HepG2 (cell line): ENCODE data around the gene CES2. TPM values are rescaled to one million over a fixed set of nuclear protein-coding genes. Genes with fewer than 3 reads are reported as not detected.

Experiments
- BCL6 ChIP-seq: IDR thresholded peaks from 2 replicates; pipeline ENCODE4 v1.6.1; 2016; ENCODE audit warnings: missing genetic modification reagents, missing compliant biosample characterization
- FLYWCH1 ChIP-seq: sonication (generic); formaldehyde crosslinking; IDR thresholded peaks from 2 replicates; pipeline ENCODE4 v1.8.1; 2023; ENCODE audit warnings: mild to moderate bottlenecking, missing genetic modification reagents
- HDAC1 ChIP-seq: sonication (generic); formaldehyde crosslinking; IDR thresholded peaks from 2 replicates; pipeline ENCODE4 v1.5.1; 2020; ENCODE audit warnings: mild to moderate bottlenecking, missing genetic modification reagents
- HNF4A ChIP-seq: sonication (generic); formaldehyde crosslinking; IDR thresholded peaks from 2 replicates; pipeline ENCODE4 v1.4.0; 2020; ENCODE audit warnings: missing genetic modification reagents
- KLF12 ChIP-seq: sonication (generic); formaldehyde crosslinking; IDR thresholded peaks from 2 replicates; pipeline ENCODE4 v1.4.0; 2020; ENCODE audit warnings: missing genetic modification reagents, borderline replicate concordance
- NAIF1 ChIP-seq: sonication (generic); formaldehyde crosslinking; IDR thresholded peaks from 2 replicates; pipeline ENCODE4 v1.5.0; 2020; ENCODE audit warnings: mild to moderate bottlenecking, missing genetic modification reagents, borderline replicate concordance
- NFKBIZ ChIP-seq: IDR thresholded peaks from 2 replicates; pipeline ENCODE4 v1.6.1; 2018; ENCODE audit warnings: missing genetic modification reagents, missing compliant biosample characterization
- RARA ChIP-seq: IDR thresholded peaks from 2 replicates; pipeline ENCODE4 v1.6.1; 2016; ENCODE audit warnings: missing genetic modification reagents, missing compliant biosample characterization
- SOX6 ChIP-seq, 2 experiments: fragments of 450-650 bp in 1 of 2; sonication (generic) in 1 of 2; formaldehyde crosslinking in 1 of 2; IDR thresholded peaks; 2 replicates each; pipeline versions ENCODE4 v1.4.0 to v1.6.1; 2017 to 2020; ENCODE audit warnings: antibody characterized with exemption in 1 of 2, mild to moderate bottlenecking in 1 of 2, missing genetic modification reagents in 1 of 2
- YEATS2 ChIP-seq: sonication (generic); formaldehyde crosslinking; IDR thresholded peaks from 2 replicates; pipeline ENCODE4 v1.4.0; 2020; ENCODE audit warnings: missing genetic modification reagents, borderline replicate concordance
- ZBTB10 ChIP-seq: sonication (generic); formaldehyde crosslinking; IDR thresholded peaks from 2 replicates; pipeline ENCODE4 v1.4.0; 2020; ENCODE audit warnings: missing genetic modification reagents, borderline replicate concordance
- ZFP82 ChIP-seq: sonication (generic); formaldehyde crosslinking; IDR thresholded peaks from 2 replicates; pipeline ENCODE4 v1.5.1; 2020; ENCODE audit warnings: mild to moderate bottlenecking, missing genetic modification reagents, borderline replicate concordance
- ZNF280D ChIP-seq: sonication (generic); formaldehyde crosslinking; IDR thresholded peaks from 2 replicates; pipeline ENCODE4 v1.5.1; 2020; ENCODE audit warnings: mild to moderate bottlenecking, missing genetic modification reagents
- ZNF296 ChIP-seq: sonication (generic); formaldehyde crosslinking; conservative IDR thresholded peaks from 2 replicates; pipeline ENCODE4 v1.5.0; 2020; ENCODE audit warnings: mild to moderate bottlenecking, missing genetic modification reagents
- ZNF367 ChIP-seq: sonication (generic); formaldehyde crosslinking; IDR thresholded peaks from 2 replicates; pipeline ENCODE4 v1.4.0; 2020; ENCODE audit warnings: missing genetic modification reagents, borderline replicate concordance
- ZNF44 ChIP-seq: sonication (generic); formaldehyde crosslinking; IDR thresholded peaks from 2 replicates; pipeline ENCODE4 v1.5.1; 2020; ENCODE audit warnings: mild to moderate bottlenecking, missing genetic modification reagents
- ZNF639 ChIP-seq: conservative IDR thresholded peaks from 2 replicates; pipeline ENCODE4 v1.6.1; 2018; ENCODE audit warnings: missing genetic modification reagents
- ZNF644 ChIP-seq: IDR thresholded peaks from 2 replicates; pipeline ENCODE4 v1.6.1; 2016; ENCODE audit warnings: low read depth
- ZNF678 ChIP-seq: sonication (generic); formaldehyde crosslinking; IDR thresholded peaks from 2 replicates; pipeline ENCODE4 v1.4.0; 2020; ENCODE audit warnings: mild to moderate bottlenecking, missing genetic modification reagents
- ZNF691 ChIP-seq: sonication (generic); formaldehyde crosslinking; IDR thresholded peaks from 2 replicates; pipeline ENCODE4 v1.4.0; 2020; ENCODE audit warnings: missing genetic modification reagents, low read depth, mild to moderate bottlenecking, borderline replicate concordance
- ZNF747 ChIP-seq: sonication (generic); formaldehyde crosslinking; IDR thresholded peaks from 2 replicates; pipeline ENCODE4 v1.8.1; 2023; ENCODE audit warnings: missing genetic modification reagents, mild to moderate bottlenecking, borderline replicate concordance
- ZNF768 ChIP-seq: sonication (generic); formaldehyde crosslinking; IDR thresholded peaks from 2 replicates; pipeline ENCODE4 v1.4.0; 2020; ENCODE audit warnings: missing genetic modification reagents
- polyA plus RNA-seq, 8 experiments: library from polyadenylated mRNA; depleted of rRNA in 3 of 8; stranded (reverse) in 7 of 8; unstranded in 1 of 8; fragments of >200 nt; fragmentation: Illumina TruSeq in 4 of 8; extraction: Trizol in 4 of 8; gene quantifications; 2 replicates each; pipeline versions ENCODE4 v1.2.1 to v1.2.3, GENCODE V29; 2011 to 2016; ENCODE audit warnings: low read depth in 4 of 8, missing spikeins in 1 of 8, mixed read lengths in 1 of 8; ENCODE audit not compliant: insufficient read depth in 1 of 8
- total RNA-seq, 5 experiments: library from RNA; depleted of rRNA; stranded (reverse); fragments of >200 nt; fragmentation: Illumina TruSeq; extraction: Trizol; gene quantifications; 2 replicates each; pipeline ENCODE4 v1.2.3, GENCODE V29; 2016; ENCODE audit warnings: low read depth in 1 of 5

CES2 gene
- total and polyA plus RNA-seq, 2 of the 13 experiments (the other 11 are each of a cell fraction or from before 2014, with no cell fraction given): 50.6 to 63.8 TPM

GRCh38 chr16:66899310-66899944 lies 35.9 kb upstream of the CES2 start (continued):
- TF ChIP-seq ZNF639 (CRISPR knock-in tag) (0 out of 2 replicates have a peak, but pooled peaks have one; percentile 23), ZNF44 (CRISPR knock-in tag) (0 out of 2 replicates have a peak, but pooled peaks have one; percentile 53), ZNF644 (CRISPR knock-in tag) (peak; percentile 55; the same call in 1 of the 2 replicates), ZNF691 (0 out of 2 replicates have a peak, but pooled peaks have one; percentile 41), HDAC1 (CRISPR knock-in tag) (peak; percentile 35; the same call in 1 of the 2 replicates), RARA (CRISPR knock-in tag) (peak; percentile 24; the same call in 1 of the 2 replicates), BCL6 (0 out of 2 replicates have a peak, but pooled peaks have one; percentile 6), ZNF747 (CRISPR knock-in tag) (peak; percentile 38; the same call in 1 of the 2 replicates), NAIF1 (peak; percentile 46; the same call in 1 of the 2 replicates), NFKBIZ (CRISPR knock-in tag) (no peak), ZNF367 (CRISPR knock-in tag) (no peak), ZFP82 (CRISPR knock-in tag) (no peak), FLYWCH1 (no peak), ZNF280D (CRISPR knock-in tag) (peak; percentile 50; the same call in 1 of the 2 replicates), ZBTB10 (CRISPR knock-in tag) (peak; percentile 60; the same call in 1 of the 2 replicates), ZNF678 (CRISPR knock-in tag) (no peak), ZNF768 (CRISPR knock-in tag) (peak; percentile 36; the same call in 1 of the 2 replicates), ZNF296 (CRISPR knock-in tag) (peak; percentile 86), KLF12 (CRISPR knock-in tag) (0 out of 2 replicates have a peak, but pooled peaks have one; percentile 50), HNF4A (CRISPR knock-in tag) (peak; percentile 55), YEATS2 (CRISPR knock-in tag) (peak; percentile 7; the same call in 1 of the 2 replicates), SOX6 (IDR thresholded peaks at IDR 0.05) (no peak), SOX6 (CRISPR knock-in tag; IDR thresholded peaks at IDR 0.05) (peak; percentile 55)
